Measurements from ENCODE around the gene TMEM258. TPM values are rescaled to one million over a fixed set of nuclear protein-coding genes. Genes with fewer than 3 reads are reported as not detected.
A peak's percentile ranks its signal among the peaks of the same experiment; 100 is the strongest.

The TMEM258 gene
- total and polyA plus RNA-seq, 9 of the 15 experiments (the other 6 are each of a cell fraction or from before 2014, with no cell fraction given) = 97.2 to 856 (median 231) TPM

GRCh38 chr11:61747192-61747966 lies 45.0 kb downstream of the TMEM258 start (continued):
- TF ChIP-seq POLR2G (IDR thresholded peaks at IDR 0.05; ENCODE audit: low read depth, low read length) (peak; percentile 46; the same call in 1 of the 2 replicates), NFYB (IDR thresholded peaks at IDR 0.05; ENCODE audit: extremely low read depth, insufficient read length) (no peak), TFE3 (CRISPR knock-in tag; IDR thresholded peaks at IDR 0.05) (no peak), ZSCAN32 (CRISPR knock-in tag; IDR thresholded peaks at IDR 0.05) (no peak), TAF1 (IDR thresholded peaks at IDR 0.05; ENCODE audit: control insufficient read depth, extremely low read depth, insufficient read depth, low read length, severe bottlenecking) (no peak), CBX3 (IDR thresholded peaks at IDR 0.05; ENCODE audit: borderline replicate concordance in 1 of 2, low read length in 2 of 2) (no peak), FOXJ3 (CRISPR knock-in tag; IDR thresholded peaks at IDR 0.05) (no peak), SRSF7 (optimal IDR thresholded peaks at IDR 0.05; ENCODE audit: low read depth, low read length) (no peak), ELF2 (CRISPR knock-in tag; IDR thresholded peaks at IDR 0.05) (no peak), NR4A1 (CRISPR knock-in tag; IDR thresholded peaks at IDR 0.05) (0 out of 2 replicates have a peak, but pooled peaks have one; percentile 50), NR4A1 (tag; IDR thresholded peaks at IDR 0.05) (no peak), ZBTB8A (IDR thresholded peaks at IDR 0.05; ENCODE audit: partially characterized antibody) (no peak), KLF13 (tag; IDR thresholded peaks at IDR 0.05; ENCODE audit: borderline replicate concordance, low read depth) (no peak), RFX1 (IDR thresholded peaks at IDR 0.05) (no peak), POLR2AphosphoS5 (IDR thresholded peaks at IDR 0.05; ENCODE audit: control insufficient read depth, insufficient read depth, low read depth, low read length) (no peak), SMAD1 (IDR thresholded peaks at IDR 0.05; ENCODE audit: low read depth, low read length, partially characterized antibody) (no peak), TFAM (CRISPR knock-in tag; conservative IDR thresholded peaks at IDR 0.05) (no peak), CREB3 (tag; conservative IDR thresholded peaks at IDR 0.05; ENCODE audit: low read depth) (no peak), ATF4 (CRISPR knock-in tag; IDR thresholded peaks at IDR 0.05) (no peak), ZBTB12 (CRISPR knock-in tag; IDR thresholded peaks at IDR 0.05) (no peak), PHB (CRISPR knock-in tag; IDR thresholded peaks at IDR 0.05) (no peak), HMG20B (CRISPR knock-in tag; IDR thresholded peaks at IDR 0.05) (no peak), ADNP (tag; IDR thresholded peaks at IDR 0.05) (no peak)

Measured in K562 (cell line).